Stimulated activated CD4-positive, alpha-beta T cell treated with anti-CD3 and anti-CD28 coated beads, Interleukin-2, amount 100 ng/mL, for 24 hours (primary cell): ENCODE measurements around the gene TUBA1C.
A peak's percentile ranks its signal among the peaks of the same experiment; 100 is the strongest.
"Not testable (repeated sequence)": the region's sequence is repeated elsewhere in the genome, so short reads cannot be mapped to it uniquely, and the experiment has no call there.

ENCODE experiments used
- DNase-seq, 2 donors: peaks; one replicate each; pipeline ENCODE4 v3.0.0-alpha.2; 2020

The TUBA1C gene

DNA sequence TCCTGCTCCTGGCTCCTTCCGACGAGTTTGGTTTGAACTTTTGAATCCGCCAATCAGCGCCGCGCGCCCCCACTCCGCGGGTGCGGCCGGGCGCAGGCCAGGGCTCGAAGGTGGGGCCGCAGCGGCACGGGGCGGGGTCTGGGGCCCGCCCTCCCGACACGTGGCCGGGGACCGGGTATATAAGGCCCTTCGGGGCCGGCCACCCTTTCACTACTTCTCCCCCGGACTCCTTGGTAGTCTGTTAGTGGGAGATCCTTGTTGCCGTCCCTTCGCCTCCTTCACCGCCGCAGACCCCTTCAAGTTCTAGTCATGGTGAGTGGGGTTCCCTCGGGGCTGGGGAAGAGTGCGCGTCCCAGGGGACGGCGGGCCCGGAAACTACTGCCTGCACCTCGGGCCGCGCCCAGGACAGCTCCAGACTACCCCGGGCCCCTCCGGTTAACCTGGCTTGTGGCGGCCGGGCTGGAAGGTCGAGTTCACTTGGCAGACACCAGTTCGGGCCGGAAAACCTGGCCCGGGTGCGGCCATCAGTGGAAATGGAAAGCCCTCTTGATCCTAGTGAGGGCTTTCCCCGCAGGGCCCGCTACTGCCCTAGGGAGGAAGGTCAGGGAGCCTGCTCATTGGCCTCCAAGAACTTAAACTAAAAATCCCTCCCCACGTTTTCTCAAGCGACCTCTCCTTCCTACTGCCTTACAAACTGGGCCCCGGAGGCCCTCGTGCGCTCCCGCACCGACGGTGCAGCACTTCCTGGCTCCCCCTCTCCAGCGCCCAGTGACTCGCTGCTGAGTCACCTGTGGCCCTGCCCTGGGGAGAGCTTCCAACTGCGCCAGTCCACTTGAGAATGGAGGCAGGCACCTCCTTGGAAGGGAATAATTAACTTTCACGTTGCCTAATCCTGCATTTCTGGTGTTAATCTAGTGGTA is at the start of gene TUBA1C:
Gene TUBA1C, plus strand, starts transcription at position 210 of the 920 bp plus-strand sequence. Its CDS starts 100 bp downstream, at position 310.
- peak; percentile 90 to 96 for DNase-seq

- DNase-seq, result no peak
Measured at GRCh38 chr12:49219417-49220026, 45.4 kb upstream of the TUBA1C start.

GRCh38 chr12:49220972-49221371 is 43.9 kb upstream of the TUBA1C start:
- DNase-seq, result no peak

GRCh38 chr12:49223122-49223521 is 41.8 kb upstream of the TUBA1C start:
- no peak for DNase-seq

- DNase-seq, result no peak
Measured at GRCh38 chr12:49223590-49224369, 41.1 kb upstream of the TUBA1C start.

GRCh38 chr12:49225576-49226166 is 39.2 kb upstream of the TUBA1C start:
- DNase-seq, result no peak

GRCh38 chr12:49227713-49228112 is 37.2 kb upstream of the TUBA1C start:
- no peak for DNase-seq

DNA sequence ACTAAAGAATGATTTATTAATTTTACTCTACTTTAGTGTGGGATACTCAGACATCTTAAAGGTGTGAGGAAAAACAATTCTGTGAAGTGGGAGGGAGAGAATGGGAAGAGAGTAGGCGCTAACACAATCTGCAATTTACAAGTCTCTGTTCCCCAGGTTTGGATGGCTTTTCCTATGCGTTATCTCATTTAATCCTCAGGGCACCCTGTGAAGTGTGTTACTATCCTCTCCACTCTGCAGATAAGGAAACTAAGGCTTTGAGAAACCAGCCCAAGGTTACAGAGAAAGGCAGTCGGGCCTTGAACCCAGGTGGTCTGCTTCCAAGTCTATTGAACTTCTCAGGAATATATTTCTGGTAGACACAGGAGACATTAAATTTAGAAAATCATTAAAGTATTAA is 36.2 kb upstream of the TUBA1C start:
- DNase-seq, result no peak

DNA sequence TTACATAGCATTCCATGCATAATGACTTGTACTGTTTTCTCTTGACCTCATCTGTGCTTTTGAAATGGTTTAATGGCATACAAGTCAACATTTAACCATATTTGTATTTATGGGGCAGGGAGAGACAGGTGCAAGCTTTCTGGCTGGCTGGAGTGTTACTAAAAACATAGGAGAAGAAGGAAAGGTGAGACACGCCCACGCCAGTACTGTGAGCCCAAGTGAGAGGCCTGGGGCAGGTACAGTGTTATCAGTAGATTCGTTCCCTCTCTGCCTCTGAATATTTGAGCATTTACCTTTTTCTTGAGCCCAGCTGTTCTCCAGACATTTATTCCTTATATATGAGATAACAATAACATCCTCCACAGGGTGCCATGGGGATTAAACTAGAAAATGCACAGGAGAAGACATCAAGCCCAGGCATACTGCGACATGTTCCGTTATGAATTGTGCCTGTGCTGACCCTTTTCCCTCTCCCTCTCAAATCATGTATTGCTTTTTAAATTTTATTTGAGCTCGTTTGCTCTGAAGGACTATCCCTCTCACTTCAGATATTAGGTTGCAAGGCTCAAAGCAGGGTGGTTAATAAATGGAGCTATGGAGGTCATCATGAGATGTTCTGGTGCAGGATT is 34.6 kb upstream of the TUBA1C start:
- DNase-seq, result no peak

GRCh38 chr12:49230805-49231194 is 34.1 kb upstream of the TUBA1C start:
- DNase-seq, result no peak

DNA sequence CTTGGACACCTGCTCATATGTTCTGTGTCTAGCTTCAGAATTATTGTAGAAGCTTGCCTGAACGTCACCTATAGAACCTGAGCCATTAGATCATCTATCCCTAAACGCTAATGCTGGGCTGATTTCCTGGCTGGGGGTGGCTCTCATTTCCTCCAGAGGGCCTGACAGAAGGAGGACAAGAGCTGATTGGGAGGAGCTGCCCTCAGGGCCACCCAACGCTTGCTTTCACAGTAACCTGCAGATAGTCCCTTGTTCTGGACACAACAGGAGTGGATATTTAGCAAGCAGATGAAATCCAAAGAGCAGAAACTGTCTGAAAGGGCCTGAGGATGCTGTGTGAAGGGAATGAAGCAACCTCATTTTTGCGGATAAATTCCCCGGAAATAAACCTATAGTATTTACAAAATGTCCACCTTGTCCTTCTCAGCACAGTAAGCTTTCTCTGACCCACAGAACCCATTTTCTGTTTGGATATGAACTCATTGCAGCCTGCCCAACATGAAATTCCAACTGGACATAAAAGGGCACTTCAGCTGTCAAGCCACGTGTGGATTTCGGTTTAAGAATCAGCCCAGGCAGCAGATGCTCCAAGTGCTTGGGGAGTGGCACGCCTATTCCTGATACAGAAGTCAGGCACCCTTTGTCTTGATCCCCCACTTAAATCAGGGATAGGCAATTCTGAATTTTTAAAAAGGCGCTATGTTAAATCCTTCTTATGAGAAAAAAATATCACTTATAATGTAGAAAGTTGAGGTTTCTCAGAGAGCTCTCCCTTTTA is 32.8 kb upstream of the TUBA1C start:
- DNase-seq, result no peak

- DNase-seq, result peak in 1 of 2 donors; percentile 18
Measured at GRCh38 chr12:49232940-49233841, 31.7 kb upstream of the TUBA1C start.

DNA sequence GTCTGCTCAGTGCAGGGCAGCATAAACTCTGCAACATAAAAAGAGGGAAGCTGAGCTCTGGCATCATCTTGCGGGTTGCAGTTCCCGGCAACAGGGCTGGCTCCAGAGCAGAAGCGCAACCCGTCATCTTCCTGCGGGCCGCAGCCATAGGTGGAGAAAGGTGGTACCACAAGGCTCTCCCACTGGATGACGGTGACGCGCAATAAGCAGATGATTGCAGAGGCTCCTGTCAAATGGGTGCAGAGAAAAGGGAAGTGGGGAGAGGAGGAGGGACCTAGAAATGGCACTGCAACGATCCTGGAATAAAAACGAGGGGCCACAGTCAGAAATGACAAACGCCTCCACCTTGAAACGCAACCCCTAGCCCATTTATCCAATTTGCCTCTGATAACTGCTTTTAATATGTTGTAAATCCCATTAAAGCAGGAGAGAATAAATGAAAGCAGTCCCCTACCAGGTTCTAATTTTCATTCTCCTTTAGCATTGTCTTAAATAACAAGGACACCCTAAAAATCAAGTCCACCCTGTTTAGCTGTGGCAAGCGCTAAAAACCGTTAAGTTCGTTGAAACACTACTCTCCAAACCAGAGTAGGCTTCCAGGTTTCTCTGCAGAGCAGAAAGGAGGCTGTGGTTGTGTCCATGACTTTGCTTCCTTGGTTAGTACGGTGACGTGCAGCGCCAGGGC is 30.9 kb upstream of the TUBA1C start:
- peak; percentile 18 to 27 for DNase-seq

GRCh38 chr12:49236423-49236822 is 28.5 kb upstream of the TUBA1C start:
- DNase-seq, result no peak

- no peak for DNase-seq
Measured at GRCh38 chr12:49243631-49244030, 21.3 kb upstream of the TUBA1C start.

GRCh38 chr12:49244176-49244575 is 20.7 kb upstream of the TUBA1C start:
- no peak for DNase-seq

DNA sequence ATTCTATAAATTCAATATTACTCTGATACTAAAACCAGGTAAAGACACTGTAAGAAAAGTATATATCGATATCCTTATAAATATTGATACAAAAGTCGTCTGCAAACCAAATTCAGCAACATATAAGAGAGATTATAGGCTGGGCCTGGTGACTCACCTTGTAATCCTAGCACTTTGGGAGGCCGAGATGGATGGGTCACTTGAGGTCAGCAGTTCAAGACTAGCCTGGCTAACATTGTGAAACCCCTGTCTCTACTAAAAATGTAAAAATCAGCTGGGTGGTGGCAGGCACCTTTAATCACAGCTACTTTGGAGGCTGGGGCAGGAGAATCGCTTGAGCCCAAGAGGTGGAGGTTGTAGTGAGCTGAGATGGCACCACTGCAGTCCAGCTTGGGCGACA is 13.5 kb upstream of the TUBA1C start:
- no peak for DNase-seq

DNA sequence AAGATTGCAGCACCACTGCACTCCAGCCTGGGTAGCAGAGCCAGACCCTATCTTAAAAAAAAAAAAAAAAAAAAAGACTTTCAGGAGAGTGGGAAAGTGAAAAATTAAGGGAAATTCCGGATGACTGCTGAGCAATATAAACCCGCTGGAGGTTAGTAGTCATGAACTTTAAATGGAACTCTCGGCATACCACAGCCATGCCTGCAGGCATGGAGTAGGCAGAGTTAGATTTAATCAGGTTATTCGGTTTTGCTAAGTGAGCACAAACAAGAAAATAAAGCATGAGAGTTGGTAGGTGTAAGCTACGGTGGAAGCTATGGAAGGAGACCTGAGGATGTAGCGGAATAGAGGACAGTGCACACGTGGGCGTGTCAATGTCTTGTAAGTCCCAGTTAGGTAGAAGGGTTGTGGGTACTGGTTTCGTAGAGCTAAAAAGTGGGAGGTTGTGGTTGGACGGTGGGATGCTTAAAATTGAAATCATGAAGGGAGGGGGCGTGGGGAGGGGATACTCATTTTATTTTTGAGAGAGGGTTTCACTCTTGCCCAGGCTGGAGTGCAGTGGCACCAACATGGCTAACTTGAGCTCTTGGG is 11.8 kb upstream of the TUBA1C start:
- DNase-seq, result no peak

DNA sequence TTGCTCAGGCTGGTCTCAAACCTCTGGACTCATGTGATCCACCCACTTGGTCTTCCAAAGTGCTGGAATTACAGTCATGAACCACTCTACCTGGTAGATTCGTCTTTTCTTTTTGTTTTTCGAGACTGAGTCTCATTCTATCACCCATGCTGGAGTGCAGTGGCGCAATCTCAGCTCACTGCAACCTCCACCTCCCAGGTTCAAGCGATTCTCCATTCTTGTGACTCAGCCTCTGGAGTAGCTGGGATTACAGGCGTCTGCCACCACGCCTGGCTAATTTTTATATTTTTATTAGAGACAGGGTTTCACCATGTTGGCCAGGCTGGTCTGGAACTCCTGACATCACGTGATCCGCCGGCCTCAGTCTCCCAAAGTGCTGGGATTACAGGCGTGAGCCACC is 9.4 kb upstream of the TUBA1C start:
- DNase-seq, result not testable (repeated sequence)
